ENCODE measurements around the gene MRPL4.
"Not testable (repeated sequence)": the region's sequence is repeated elsewhere in the genome, so short reads cannot be mapped to it uniquely, and the experiment has no call there.

MRPL4 gene

GRCh38 chr19:10230861-10231611 lies 21.0 kb upstream of the MRPL4 start, which contains the start of gene S1PR2:
TSS of gene S1PR2 (minus strand) at chr19:10231331. CDS start at chr19:10224905, 6,426 bp downstream.
- peak; percentile 72 for DNase-seq

GRCh38 chr19:10231612-10232228 lies 20.3 kb upstream of the MRPL4 start:
- DNase-seq = no peak

- no peak for DNase-seq
Measured at GRCh38 chr19:10233946-10234345, 18.1 kb upstream of the MRPL4 start.

GRCh38 chr19:10235003-10235402 lies 17.0 kb upstream of the MRPL4 start:
- no peak for DNase-seq

- DNase-seq = not testable (repeated sequence)
Measured at GRCh38 chr19:10235409-10235808, 16.6 kb upstream of the MRPL4 start.

GRCh38 chr19:10237702-10238101 lies 14.3 kb upstream of the MRPL4 start:
- no peak for DNase-seq

GRCh38 chr19:10238172-10238783 lies 13.7 kb upstream of the MRPL4 start:
- DNase-seq = no peak

DNA sequence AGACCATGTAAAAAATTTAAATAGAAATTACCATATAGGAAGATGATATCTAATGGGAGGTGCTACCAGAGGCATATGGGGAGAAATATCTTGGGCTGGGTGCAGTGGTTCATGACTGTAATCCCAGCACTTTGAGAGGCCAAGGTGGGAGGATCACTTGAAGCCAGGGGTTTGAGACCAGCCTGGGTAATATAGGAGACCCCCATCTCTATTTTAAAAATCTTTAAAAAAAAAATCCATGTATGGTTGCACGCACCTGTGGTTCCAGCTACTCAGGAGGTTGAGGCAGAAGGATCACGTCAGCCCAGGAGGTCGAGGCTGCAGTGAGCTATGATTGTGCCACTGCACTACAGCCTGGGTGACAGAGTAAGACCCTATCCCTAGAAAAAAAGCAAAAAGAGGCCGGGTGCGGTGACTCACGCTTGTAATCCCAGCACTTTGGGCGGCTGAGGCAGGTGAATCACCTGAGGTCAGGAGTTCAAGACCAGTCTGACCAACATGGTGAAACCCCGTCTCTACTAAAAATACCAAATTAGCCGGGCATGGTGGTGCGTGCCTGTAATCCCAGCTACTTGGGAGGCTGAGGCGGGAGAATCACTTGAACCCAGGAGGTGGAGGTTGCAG lies 10.1 kb upstream of the MRPL4 start:
- not testable (repeated sequence) for DNase-seq

DNA sequence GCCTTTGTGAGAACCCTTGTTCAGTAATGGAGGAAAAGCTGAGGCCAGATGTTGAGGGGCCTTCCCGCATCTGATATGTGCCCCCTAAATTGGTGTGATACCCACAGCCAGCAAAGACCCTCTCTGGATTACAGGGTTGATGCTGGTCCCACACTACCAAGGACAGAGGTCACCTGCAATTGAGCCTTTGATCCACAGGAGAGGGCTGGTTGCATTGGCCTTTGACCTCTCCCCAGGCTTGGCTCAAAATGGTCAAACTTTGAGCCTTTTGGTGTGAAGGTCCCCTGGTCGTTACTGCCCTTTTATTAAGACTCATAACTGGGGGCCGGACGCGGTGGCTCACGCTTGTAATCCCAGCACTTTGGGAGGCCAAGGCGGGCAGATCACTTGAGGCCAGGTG lies 8.4 kb upstream of the MRPL4 start:
- DNase-seq = no peak

DNA sequence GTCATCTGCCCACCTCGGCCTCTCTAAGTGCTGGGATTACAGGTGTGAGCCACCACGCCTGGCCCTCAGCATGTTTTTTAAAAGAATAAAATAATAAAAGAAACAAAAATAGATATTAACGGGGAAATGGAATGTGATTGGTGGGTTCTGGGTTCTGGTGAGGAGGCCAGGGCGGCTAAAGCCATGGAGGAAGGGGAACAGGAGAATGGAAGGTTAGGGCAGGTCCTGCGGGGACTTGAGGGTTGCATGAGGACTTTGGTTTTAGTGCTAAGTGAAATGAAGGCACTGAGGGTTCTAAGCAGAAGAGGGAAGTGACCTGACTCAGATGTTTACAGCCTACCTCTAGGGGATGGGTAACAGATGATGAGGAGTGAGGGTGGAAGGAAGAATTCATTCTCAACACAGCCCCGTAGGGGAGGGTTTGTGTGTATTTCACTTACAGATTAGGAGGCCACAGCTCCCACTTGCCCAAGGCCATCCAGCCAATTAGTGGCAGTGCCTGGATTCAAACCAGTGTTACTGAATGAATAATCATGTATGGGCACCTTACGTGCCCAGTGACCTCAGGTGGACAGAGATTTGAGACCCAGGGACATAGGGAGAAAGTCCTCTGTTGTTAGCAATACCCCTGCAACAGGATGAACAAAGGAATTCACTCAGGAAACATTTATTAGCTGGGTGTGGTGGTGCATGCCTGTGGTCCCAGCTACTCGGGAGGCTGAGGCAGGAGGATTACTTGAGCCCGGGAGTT lies 6.7 kb upstream of the MRPL4 start:
- DNase-seq = no peak

- no peak for DNase-seq
Measured at GRCh38 chr19:10246511-10246910, 5.5 kb upstream of the MRPL4 start.

GRCh38 chr19:10252707-10253106 lies 693 bp downstream of the MRPL4 start:
- DNase-seq = no peak

DNA sequence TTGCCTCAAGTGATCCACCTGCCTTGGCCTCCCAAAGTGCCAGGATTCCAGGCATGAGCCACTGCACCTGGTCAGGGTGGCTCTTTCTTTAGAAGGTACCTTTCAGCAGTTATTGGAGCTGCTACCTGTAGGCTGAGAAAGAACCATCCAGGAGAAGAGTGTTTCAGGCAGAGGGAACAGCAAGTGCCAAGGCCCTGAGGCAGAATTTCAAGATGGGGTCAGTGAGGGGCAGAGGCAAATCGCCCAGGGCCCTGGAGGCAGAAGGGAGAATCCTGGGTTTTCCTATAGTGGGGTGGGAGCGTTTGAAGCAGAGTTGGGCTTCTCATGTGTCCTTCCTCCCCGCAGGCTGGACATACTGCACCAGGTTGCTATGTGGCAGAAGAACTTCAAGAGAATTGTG lies 2.2 kb downstream of the MRPL4 start:
- no peak for DNase-seq

GRCh38 chr19:10255358-10255757 lies 3.3 kb downstream of the MRPL4 start:
- no peak for DNase-seq

GRCh38 chr19:10256551-10256950 lies 4.5 kb downstream of the MRPL4 start:
- DNase-seq = no peak

- no peak for DNase-seq
Measured at GRCh38 chr19:10256970-10257615, 5.1 kb downstream of the MRPL4 start.

DNA sequence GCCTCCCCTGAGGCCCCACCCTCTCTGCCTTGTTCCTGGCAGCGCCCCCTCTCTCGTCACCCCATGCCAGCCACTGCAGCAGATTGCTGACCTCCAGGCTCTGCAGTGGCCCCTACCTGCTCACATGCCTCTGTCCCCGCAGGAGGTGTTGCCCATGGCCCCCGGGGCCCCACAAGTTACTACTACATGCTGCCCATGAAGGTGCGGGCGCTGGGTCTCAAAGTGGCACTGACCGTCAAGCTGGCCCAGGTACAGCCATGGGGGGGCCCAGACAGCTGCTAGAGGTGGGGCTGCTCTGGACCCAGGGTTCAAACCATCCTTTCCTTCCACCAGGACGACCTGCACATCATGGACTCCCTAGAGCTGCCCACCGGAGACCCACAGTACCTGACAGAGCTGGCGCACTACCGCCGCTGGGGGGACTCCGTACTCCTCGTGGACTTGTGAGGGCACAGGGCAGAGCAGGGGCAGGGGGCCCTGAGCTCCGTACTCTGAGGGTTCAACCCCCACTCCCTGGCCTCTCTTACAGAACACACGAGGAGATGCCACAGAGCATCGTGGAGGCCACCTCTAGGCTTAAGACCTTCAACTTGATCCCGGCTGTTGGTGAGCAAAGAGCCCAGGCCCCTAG lies 6.2 kb downstream of the MRPL4 start:
- no peak for DNase-seq

GRCh38 chr19:10259162-10259905 lies 7.3 kb downstream of the MRPL4 start:
- peak; percentile 88 for DNase-seq

GRCh38 chr19:10260141-10260584 lies 8.1 kb downstream of the MRPL4 start:
- peak; percentile 21 for DNase-seq

DNA sequence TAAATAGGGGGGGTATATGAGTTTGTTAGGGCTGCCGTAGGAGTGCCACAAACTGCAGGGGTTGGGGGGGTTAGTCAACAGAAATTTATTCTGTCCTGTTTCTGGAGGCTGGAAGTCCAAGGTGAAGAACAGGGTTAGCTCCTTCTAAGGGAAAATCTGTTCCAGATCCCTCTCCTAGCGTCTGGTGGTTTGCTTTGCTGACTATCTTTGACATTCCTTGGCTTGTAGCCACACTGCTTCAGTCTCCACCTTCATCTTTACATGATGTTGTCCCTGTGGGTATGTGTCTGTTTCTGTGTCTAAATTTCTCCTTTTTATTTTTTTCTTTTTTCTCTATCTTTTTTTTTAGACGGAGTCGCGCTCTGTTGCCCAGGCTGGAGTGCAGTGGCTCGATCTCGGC lies 10.8 kb downstream of the MRPL4 start:
- no peak for DNase-seq

DNA sequence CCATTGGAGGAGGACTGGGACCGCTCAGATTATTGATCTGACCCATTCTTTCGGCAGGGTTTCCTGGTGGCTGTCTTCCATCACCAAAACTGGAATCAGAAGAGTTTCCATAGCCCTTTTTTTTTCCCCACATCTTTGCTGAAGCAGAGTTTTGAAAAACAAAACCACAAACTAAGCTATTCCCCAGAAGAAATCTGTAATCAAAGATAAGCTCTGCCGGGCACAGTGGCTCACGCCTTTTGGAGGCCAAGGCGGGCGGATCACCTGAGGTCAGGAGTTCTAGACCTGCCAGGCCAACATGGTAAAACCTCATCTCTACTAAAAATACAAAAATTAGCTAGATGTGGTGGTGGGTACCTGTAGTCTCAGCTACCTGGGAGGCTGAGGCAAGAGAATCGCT lies 14.7 kb downstream of the MRPL4 start:
- DNase-seq = no peak
